DOHH2 (cell line): ENCODE results near the gene KCTD11.

Experiments used
- H3F3A ChIP-seq: fragments of 200-600 bp; sonication (generic), shearing (Covaris generic); 2 replicates; pipeline ENCODE4 v1.6.0; 2016; ENCODE audit warnings: antibody characterized with exemption, mild to moderate bottlenecking; ENCODE audit not compliant: control insufficient read depth, insufficient read depth
- H3K27ac ChIP-seq: fragments of 200-600 bp; sonication (generic); 2 replicates; pipeline ENCODE4 v1.5.1; 2014; ENCODE audit warnings: low read depth, mild to moderate bottlenecking, low read length, moderate library complexity
- H3K27me3 ChIP-seq: fragments of 200-600 bp; sonication (generic); 2 replicates; pipeline ENCODE4 v1.6.1; 2014; ENCODE audit warnings: mild to moderate bottlenecking, low read length, mixed read lengths; ENCODE audit not compliant: control insufficient read depth
- H3K36me3 ChIP-seq: fragments of 200-600 bp; sonication (generic); 2 replicates; pipeline ENCODE4 v1.6.1; 2014; ENCODE audit warnings: mild to moderate bottlenecking, low read length, moderate library complexity, mixed read lengths; ENCODE audit not compliant: control insufficient read depth
- H3K4me1 ChIP-seq: fragments of 200-600 bp; sonication (generic); 2 replicates; pipeline ENCODE4 v1.6.1; 2014; ENCODE audit warnings: mild to moderate bottlenecking, low read length, mixed read lengths; ENCODE audit not compliant: control insufficient read depth
- H3K4me2 ChIP-seq: fragments of 200-600 bp; sonication (generic); 2 replicates; pipeline ENCODE4 v1.6.0; 2014; ENCODE audit warnings: mild to moderate bottlenecking, low read length, moderate library complexity
- H3K4me3 ChIP-seq: fragments of 200-600 bp; sonication (generic); 2 replicates; pipeline ENCODE4 v1.5.1; 2014; ENCODE audit warnings: mild to moderate bottlenecking, low read length, mixed read lengths
- H3K79me2 ChIP-seq: fragments of 200-600 bp; sonication (generic); 2 replicates; pipeline ENCODE4 v1.6.1; 2014; ENCODE audit warnings: mild to moderate bottlenecking, low read length, mixed read lengths; ENCODE audit not compliant: control insufficient read depth
- H3K9me2 ChIP-seq: fragments of 200-600 bp; sonication (generic); replicated peaks from 2 replicates; pipeline ENCODE4 v1.6.1; 2014; ENCODE audit warnings: mild to moderate bottlenecking, low read length, mixed read lengths; ENCODE audit not compliant: control insufficient read depth
- H3K9me3 ChIP-seq: fragments of 200-600 bp; sonication (generic); 2 replicates; pipeline ENCODE4 v1.6.1; 2014; ENCODE audit warnings: antibody characterized with exemption, low read length, mixed read lengths; ENCODE audit not compliant: control insufficient read depth, insufficient read depth
- H4K20me1 ChIP-seq: fragments of 200-600 bp; sonication (generic); 2 replicates; pipeline ENCODE4 v1.6.0; 2014; ENCODE audit warnings: low read depth, mild to moderate bottlenecking, antibody characterized with exemption, low read length, moderate library complexity; ENCODE audit not compliant: control insufficient read depth, insufficient read depth
- EZH2phosphoT487 ChIP-seq: fragments of 200-600 bp; sonication (generic); IDR thresholded peaks from 2 replicates; pipeline ENCODE4 v1.6.1; 2017; ENCODE audit warnings: borderline replicate concordance, mild to moderate bottlenecking, antibody characterized with exemption, low read length, moderate library complexity, mixed read lengths
- TF ChIP-seq, protein P1 (sequence below): fragments of 200-600 bp; sonication (generic); IDR thresholded peaks from one replicate; pipeline ENCODE4 v1.5.1; 2014; ENCODE audit warnings: antibody characterized with exemption, mild to moderate bottlenecking, low read depth, low read length; ENCODE audit not compliant: poor library complexity, severe bottlenecking

KCTD11 gene

DNA sequence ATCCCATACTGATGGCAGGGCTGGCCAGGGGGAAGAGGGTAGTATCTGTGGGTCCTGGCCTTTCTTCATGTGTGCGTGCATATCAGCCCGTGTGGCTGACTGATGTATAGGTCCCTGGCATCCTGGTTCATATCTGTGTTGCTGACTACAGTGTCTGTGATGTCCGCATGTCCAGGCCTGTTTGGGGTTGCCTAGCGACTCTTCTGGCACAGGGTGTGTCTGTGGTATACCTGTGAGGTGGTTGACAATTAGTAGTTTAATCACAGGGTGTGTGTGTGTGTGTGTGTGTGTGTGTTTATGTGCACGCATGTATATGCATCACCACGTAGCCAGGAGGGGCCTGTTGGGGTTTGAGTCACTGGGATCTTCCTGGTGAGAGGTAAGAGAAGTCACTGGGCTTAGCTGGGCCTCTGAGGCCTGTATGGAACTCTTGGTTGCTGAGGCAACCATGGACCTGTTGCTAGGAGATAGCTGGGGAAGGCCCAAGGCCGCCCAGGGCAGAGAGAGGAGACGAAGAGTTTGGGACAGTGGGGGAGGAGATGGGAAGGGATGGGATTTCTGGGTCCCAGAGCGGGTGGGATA, 2.4 kb downstream of the KCTD11 start:
- no peaks in the 10 kb centered on the region for H3K9me3 ChIP-seq
- no peak overlapping the region for H3K27ac ChIP-seq
- no peaks in the 10 kb centered on the region for H3K27me3 ChIP-seq
- H3K36me3 ChIP-seq, result peaks cover 5% of the 10 kb centered on the region
- H4K20me1 ChIP-seq, result no peaks in the 10 kb centered on the region
- H3K4me2 ChIP-seq, result no peak overlapping the region
- peaks cover 3% of the 10 kb centered on the region; the same call in 1 of the 2 replicates for H3F3A ChIP-seq
- peaks cover 23% of the 10 kb centered on the region for H3K4me1 ChIP-seq
- no peak overlapping the region for H3K4me3 ChIP-seq
- no peaks in the 10 kb centered on the region for H3K79me2 ChIP-seq
- H3K9me2 ChIP-seq, result no peaks in the 10 kb centered on the region
- TF ChIP-seq, protein P1, sequence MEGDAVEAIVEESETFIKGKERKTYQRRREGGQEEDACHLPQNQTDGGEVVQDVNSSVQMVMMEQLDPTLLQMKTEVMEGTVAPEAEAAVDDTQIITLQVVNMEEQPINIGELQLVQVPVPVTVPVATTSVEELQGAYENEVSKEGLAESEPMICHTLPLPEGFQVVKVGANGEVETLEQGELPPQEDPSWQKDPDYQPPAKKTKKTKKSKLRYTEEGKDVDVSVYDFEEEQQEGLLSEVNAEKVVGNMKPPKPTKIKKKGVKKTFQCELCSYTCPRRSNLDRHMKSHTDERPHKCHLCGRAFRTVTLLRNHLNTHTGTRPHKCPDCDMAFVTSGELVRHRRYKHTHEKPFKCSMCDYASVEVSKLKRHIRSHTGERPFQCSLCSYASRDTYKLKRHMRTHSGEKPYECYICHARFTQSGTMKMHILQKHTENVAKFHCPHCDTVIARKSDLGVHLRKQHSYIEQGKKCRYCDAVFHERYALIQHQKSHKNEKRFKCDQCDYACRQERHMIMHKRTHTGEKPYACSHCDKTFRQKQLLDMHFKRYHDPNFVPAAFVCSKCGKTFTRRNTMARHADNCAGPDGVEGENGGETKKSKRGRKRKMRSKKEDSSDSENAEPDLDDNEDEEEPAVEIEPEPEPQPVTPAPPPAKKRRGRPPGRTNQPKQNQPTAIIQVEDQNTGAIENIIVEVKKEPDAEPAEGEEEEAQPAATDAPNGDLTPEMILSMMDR, result no peak
- no peak for TF ChIP-seq EZH2phosphoT487

DNA sequence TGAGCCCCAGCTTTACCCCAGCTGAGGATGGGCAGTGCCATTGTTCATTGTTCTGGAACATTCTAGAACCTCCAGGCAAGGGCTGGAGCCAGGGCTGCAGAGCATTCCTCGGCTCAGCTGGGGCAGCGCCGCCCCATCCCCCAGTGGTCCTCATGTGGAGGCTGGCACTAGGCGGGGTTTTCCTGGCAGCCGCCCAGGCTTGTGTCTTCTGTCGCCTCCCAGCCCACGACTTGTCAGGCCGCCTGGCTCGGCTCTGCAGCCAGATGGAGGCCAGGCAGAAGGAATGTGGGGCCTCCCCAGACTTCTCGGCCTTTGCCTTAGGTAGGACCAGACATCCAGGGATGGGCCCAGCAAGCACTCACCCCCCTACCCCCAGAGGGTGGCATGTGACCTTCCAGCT, 3.1 kb downstream of the KCTD11 start, which contains the start of gene TMEM95:
TSS of gene TMEM95 (plus strand) at position 104 of the 400 bp plus-strand sequence. CDS start at position 153, 49 bp downstream.
- Histone ChIP-seq H3K4me3 (no peak within 1 kb of the TSS), H3K4me2 (no peak within 1 kb of the TSS)
- TF ChIP-seq, protein P1, result no peak
- TF ChIP-seq EZH2phosphoT487, result no peak

DNA sequence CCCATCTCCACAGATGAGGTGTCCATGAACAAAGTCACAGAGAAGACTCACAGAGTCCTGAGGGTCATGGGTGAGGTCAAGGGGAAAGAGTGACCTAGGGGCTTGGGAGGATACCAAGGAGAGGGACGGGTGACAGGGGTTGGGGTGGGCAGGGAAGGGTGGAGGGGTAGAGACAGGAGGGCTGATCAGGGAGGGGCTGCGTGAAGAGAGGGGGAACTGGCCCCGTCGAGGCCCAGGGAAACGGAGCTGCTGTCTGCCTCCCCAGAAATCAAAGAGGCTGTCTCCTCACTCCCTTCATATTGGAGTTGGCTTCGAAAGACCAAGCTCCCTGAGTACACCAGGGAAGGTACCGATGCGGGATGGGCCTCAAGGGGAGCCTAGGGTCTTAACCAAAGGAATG, 3.6 kb downstream of the KCTD11 start:
- no peak for TF ChIP-seq EZH2phosphoT487
- TF ChIP-seq, protein P1, result no peak
- H3K4me1 ChIP-seq, result peaks cover 23% of the 10 kb centered on the region
- 0 out of 2 replicates have a peak, but pooled peaks cover 3% of the 10 kb centered on the region for H3F3A ChIP-seq
- H3K9me3 ChIP-seq, result no peaks in the 10 kb centered on the region
- no peak overlapping the region for H3K4me3 ChIP-seq
- H3K27ac ChIP-seq, result no peak overlapping the region
- H4K20me1 ChIP-seq, result no peaks in the 10 kb centered on the region
- peaks cover 5% of the 10 kb centered on the region for H3K36me3 ChIP-seq
- no peaks in the 10 kb centered on the region for H3K9me2 ChIP-seq
- no peak overlapping the region for H3K4me2 ChIP-seq
- no peaks in the 10 kb centered on the region for H3K27me3 ChIP-seq
- H3K79me2 ChIP-seq, result no peaks in the 10 kb centered on the region

More for the DNA sequence above, 3.1 kb downstream of the KCTD11 start, which contains the start of gene TMEM95:
- Histone ChIP-seq H3K27ac (no peak within 1 kb of the TSS), H4K20me1 (no peaks in the 10 kb centered on the region), H3K9me2 (no peaks in the 10 kb centered on the region), H3F3A (0 out of 2 replicates have a peak, but pooled peaks cover 3% of the 10 kb centered on the region), H3K4me1 (peaks cover 23% of the 10 kb centered on the region), H3K9me3 (no peaks in the 10 kb centered on the region), H3K36me3 (peaks cover 5% of the 10 kb centered on the region), H3K27me3 (no peaks in the 10 kb centered on the region), H3K79me2 (no peaks in the 10 kb centered on the region)
